ENCODE results near the gene CHADL.

GRCh38 chr22:41241133-41241676 lies 474 bp upstream of the CHADL start:
- TF ChIP-seq RFX5 (IDR thresholded peaks at IDR 0.05; ENCODE audit: low read depth, low read length), result no peak
- no peak for TF ChIP-seq RCOR1 (IDR thresholded peaks at IDR 0.05; ENCODE audit: insufficient replicate concordance, low read length)
- no peak for TF ChIP-seq CTCF (conservative IDR thresholded peaks at IDR 0.05; ENCODE audit: low read depth, low read length)
- TF ChIP-seq POLR2A (IDR thresholded peaks at IDR 0.05; ENCODE audit: low read depth, low read length), result no peak

Data from IMR-90 (cell line).